HL-60 (cell line): ENCODE measurements around the gene HADH.

Experiments used
- DNase-seq, 2 experiments: peaks; one replicate each; pipeline ENCODE4 v3.0.0-alpha.2; 2010 to 2020; ENCODE audit warnings: low read depth in 1 of 2, low spot score in 1 of 2
- H3K27ac ChIP-seq: fragments of 250-450 bp; sonication (Bioruptor Pico); replicated peaks from 2 replicates; pipeline ENCODE4 v1.5.1; 2020; ENCODE audit warnings: mild to moderate bottlenecking, moderate library complexity
- H3K27me3 ChIP-seq: fragments of 250-450 bp; sonication (Bioruptor Pico); 2 replicates; pipeline ENCODE4 v1.5.1; 2021; ENCODE audit warnings: mild to moderate bottlenecking, moderate library complexity; ENCODE audit not compliant: insufficient read depth, poor library complexity, severe bottlenecking
- H3K4me3 ChIP-seq: replicated peaks from 2 replicates; pipeline ENCODE4 v1.5.1; 2011; ENCODE audit warnings: mild to moderate bottlenecking, control low read depth, low read length; ENCODE audit not compliant: insufficient read depth
- CTCF ChIP-seq: IDR thresholded peaks from one replicate; pipeline ENCODE4 v1.5.1; 2011; ENCODE audit warnings: low read length, control low read depth, inconsistent platforms; ENCODE audit not compliant: insufficient read depth
- GABPA ChIP-seq: IDR thresholded peaks from 2 replicates; pipeline ENCODE4 v1.6.1; 2012; ENCODE audit warnings: low read depth
- POLR2AphosphoS5 ChIP-seq: IDR thresholded peaks from 2 replicates; pipeline ENCODE4 v1.6.1; 2012; ENCODE audit warnings: low read depth
- REST ChIP-seq: IDR thresholded peaks from 2 replicates; pipeline ENCODE4 v1.6.1; 2012; ENCODE audit warnings: low read depth; ENCODE audit not compliant: insufficient replicate concordance
- SPI1 ChIP-seq: IDR thresholded peaks from 2 replicates; pipeline ENCODE4 v1.6.1; 2012; ENCODE audit warnings: low read depth, mild to moderate bottlenecking, borderline replicate concordance

The HADH gene

GRCh38 chr4:108004646-108005045 is 15.0 kb downstream of the HADH start:
- DNase-seq: no peak
- no peak for TF ChIP-seq REST
- TF ChIP-seq POLR2AphosphoS5: no peak
- TF ChIP-seq SPI1: no peak
- no peak for TF ChIP-seq CTCF
- no peak for TF ChIP-seq GABPA
- Histone ChIP-seq H3K27ac (no peak overlapping the region), H3K27me3 (no peaks in the 10 kb centered on the region), H3K4me3 (no peak overlapping the region)

GRCh38 chr4:108005807-108006206 is 16.1 kb downstream of the HADH start:
- no peak overlapping the region for H3K4me3 ChIP-seq
- H3K27me3 ChIP-seq: no peaks in the 10 kb centered on the region
- TF ChIP-seq SPI1 (no peak), GABPA (no peak), CTCF (no peak), POLR2AphosphoS5 (no peak), REST (no peak)
- no peak for DNase-seq
- no peak overlapping the region for H3K27ac ChIP-seq

GRCh38 chr4:108006361-108006760 is 16.7 kb downstream of the HADH start:
- TF ChIP-seq SPI1 (no peak), GABPA (no peak), POLR2AphosphoS5 (no peak), CTCF (no peak), REST (no peak)
- Histone ChIP-seq H3K27me3 (no peaks in the 10 kb centered on the region), H3K27ac (no peak overlapping the region), H3K4me3 (no peak overlapping the region)
- DNase-seq: no peak
